HG03139 (cell line): ENCODE data around the gene ITGAL.
"Not testable (repeated sequence)": the region's sequence is repeated elsewhere in the genome, so short reads cannot be mapped to it uniquely, and the experiment has no call there.

Source experiments
- ATAC-seq: cut with Tn5 transposase; IDR thresholded peaks from one replicate; pipeline ENCODE4 v1.9.1; 2021; ENCODE audit not compliant: unreplicated experiment

Gene ITGAL

GRCh38 chr16:30457743-30458560 is 14.6 kb upstream of the ITGAL start:
- no peak for ATAC-seq

GRCh38 chr16:30458561-30459394 is 13.8 kb upstream of the ITGAL start:
- peak; percentile 86 for ATAC-seq

- ATAC-seq, result no peak
Observed at GRCh38 chr16:30459456-30459855, 13.1 kb upstream of the ITGAL start.

GRCh38 chr16:30461426-30461825 is 11.1 kb upstream of the ITGAL start:
- ATAC-seq, result not testable (repeated sequence)

- no peak for ATAC-seq
Observed at GRCh38 chr16:30464078-30464477, 8.5 kb upstream of the ITGAL start.

- no peak for ATAC-seq
Observed at GRCh38 chr16:30470170-30470512, 2.4 kb upstream of the ITGAL start.

- no peak for ATAC-seq
Observed at GRCh38 chr16:30470632-30470995, 1.9 kb upstream of the ITGAL start.

DNA sequence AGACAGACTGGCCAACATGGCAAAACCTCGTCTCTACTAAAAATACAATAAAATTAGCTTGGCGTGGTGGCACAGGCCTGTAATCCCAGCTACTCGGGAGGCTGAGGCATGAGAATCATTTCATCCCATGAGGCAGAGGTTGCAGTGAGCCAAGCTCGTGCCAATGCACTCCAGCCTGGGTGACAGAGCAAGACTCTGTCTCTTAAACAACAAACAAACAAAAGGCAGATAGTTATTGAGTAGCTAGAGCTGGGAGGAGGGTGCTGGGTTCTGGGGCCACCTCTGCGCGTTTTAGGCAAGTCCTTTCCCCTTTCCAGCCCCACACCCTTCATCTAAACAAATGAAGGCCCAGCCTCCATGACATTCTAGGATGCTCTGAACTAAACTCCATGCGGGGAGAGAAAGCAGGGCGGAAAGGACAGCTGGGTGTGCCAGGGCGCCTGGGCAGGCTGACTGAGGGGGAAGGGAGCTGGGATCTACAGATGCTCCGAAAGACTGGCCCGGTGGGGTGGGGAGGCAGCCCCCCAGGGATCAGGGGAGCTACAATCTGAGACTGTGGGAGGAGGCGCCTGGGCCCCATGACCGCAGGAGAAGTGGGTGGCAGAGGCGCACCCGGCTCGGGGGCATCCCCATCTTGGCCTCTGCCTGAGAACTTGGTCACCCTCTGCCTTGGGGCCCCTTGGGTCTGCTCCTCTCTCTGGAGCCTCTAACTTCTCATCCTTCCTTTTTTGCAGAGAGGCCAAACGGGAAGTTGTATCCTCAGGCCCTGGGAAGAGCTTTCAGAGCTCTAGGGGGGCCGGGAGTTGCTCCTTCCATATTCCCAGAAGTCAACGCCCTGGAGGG is 910 bp downstream of the ITGAL start:
- no peak for ATAC-seq

- ATAC-seq, result no peak
Observed at GRCh38 chr16:30474074-30474452, 1.5 kb downstream of the ITGAL start.

DNA sequence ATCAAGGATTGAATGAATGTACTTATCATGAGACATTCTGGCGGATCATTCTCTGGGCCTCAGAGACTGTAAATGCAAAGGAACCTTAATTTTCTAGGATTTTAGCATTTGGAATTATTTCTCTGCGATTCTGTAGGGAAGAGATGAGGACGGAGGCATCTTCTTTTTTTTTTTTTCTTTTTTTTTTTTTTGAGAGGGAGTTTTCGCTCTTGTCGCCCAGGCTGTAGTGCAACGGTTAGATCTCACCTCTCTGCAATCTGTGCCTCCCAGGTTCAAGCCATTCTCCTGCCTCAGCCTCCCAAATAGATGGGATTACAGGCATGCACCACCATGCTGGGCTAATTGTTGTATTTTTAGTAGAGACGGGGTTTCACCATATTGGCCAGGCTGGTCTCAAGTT is 2.1 kb downstream of the ITGAL start:
- ATAC-seq, result no peak

DNA sequence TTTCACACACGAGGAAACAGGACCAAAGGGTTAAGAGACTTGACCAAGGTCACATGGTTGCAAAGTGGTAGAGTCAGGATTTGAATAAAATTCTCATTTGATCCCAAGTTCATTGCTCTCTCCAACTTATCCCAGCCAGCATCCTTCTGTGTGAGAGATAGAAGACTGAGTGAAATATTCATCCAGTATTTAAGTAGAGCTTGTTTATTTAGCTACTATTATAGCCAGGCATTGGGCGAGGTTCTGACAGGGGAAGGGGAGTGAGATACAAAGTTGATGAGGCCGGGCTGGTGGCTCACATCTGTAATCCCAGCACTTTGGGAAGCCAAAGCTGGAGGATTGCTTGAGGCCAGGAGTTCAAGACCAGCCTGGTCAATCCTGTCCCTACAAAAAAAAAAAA is 4.4 kb downstream of the ITGAL start:
- no peak for ATAC-seq

- not testable (repeated sequence) for ATAC-seq
Observed at GRCh38 chr16:30477773-30478172, 5.2 kb downstream of the ITGAL start.

- ATAC-seq, result no peak
Observed at GRCh38 chr16:30478766-30479478, 6.4 kb downstream of the ITGAL start.

GRCh38 chr16:30481381-30481780 is 8.8 kb downstream of the ITGAL start:
- no peak for ATAC-seq

DNA sequence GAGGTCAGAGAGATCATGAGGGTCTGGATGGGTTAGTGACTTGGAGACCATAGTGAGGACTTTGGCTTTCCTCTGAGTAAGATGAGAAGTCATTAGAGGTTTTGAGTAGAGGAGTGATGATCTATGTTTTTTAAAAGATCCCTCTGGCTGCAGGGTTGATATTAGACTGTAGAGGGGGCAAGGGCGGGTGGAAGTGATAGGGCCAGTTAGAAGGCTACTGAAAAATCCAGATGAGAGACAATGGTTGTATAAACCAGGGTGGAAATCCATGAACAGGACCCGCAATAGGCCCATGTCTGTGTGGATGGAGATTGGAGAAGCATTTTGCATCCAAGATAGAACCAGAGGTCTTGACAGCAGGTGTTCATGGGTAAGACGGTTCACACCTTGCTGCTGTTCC is 9.8 kb downstream of the ITGAL start:
- no peak for ATAC-seq

DNA sequence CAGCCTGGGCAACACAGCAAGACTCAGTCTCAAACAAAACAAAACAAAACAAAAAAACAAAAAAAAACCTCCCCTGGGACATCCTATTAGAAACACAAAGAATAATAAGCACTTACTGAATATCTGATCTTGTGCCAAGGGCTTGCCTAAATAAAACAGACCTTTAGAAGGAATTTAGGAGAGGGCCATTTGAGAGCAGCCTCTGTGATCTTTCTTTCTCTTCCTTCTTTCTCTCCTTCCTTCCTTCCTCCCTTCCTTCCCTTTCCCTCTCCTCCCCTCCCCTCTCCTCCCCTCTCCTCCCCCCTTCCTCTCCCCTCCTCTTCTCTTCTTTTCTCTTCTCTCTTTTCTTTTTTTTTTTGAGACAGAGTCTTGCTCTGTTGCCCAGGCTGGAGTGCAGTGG is 12.3 kb downstream of the ITGAL start:
- no peak for ATAC-seq

DNA sequence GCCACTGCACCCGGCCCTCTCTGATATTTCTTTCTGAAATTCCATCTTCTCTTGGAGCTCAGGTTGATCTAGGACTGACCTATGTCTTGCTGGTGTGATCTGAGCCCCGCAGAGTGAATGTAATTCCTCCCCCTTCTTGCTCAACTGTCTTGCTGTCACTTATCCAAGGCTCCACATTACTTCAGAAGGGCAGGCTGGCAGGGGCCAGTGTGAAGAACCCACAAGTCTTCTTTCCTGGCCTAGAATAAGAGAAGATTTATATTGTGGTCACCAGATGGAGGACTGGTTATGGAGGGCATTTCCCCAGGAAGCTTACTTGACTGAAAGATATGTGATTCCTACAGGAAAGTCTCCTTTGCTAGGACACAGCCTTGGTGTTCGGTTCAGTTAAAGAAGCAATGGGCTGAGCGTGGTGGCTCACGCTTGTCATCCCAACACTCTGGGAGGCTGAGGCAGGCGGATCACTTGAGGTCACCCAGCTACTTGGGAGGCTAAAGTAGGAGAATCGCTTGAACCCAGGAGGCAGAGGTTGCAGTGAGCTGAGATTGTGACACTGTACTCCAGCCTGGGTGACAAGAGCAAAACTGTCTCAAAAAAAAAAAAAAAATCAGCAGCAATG is 13.4 kb downstream of the ITGAL start:
- ATAC-seq, result no peak

DNA sequence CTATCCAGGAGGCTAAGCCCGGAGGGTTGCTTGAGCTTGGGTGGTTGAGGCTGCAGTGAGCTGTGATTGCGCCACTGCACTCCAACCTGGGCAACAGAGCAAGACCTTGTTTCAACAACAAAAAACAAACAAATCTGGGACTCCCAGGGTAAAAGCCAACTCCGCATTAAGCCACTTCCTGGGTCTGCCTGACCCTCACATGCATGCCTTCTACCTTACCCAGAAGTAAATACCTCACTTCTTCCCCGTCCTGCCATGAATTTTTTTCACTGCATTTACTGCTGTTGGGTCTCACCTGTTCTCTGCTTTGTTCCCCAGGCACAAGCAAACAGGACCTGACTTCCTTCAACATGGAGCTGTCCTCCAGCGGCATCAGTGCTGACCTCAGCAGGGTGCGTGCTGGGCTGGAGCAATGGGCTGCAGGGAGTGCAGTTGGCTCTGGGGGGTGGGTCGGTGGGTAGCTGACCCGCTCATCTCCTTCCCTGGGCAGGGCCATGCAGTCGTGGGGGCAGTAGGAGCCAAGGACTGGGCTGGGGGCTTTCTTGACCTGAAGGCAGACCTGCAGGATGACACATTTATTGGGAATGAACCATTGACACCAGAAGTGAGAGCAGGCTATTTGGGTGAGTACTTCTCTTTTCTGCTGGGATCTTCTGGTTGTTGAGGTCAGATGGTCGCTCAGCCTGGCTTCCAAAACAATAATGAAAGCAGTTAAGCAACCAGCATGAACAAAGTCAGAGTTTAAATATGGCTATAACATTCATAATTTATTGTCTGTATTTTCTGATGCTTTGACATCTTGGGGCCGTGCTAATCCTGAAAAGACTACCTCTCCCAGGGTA is 16.4 kb downstream of the ITGAL start:
- ATAC-seq, result no peak

GRCh38 chr16:30490210-30490609 is 17.7 kb downstream of the ITGAL start:
- no peak for ATAC-seq

DNA sequence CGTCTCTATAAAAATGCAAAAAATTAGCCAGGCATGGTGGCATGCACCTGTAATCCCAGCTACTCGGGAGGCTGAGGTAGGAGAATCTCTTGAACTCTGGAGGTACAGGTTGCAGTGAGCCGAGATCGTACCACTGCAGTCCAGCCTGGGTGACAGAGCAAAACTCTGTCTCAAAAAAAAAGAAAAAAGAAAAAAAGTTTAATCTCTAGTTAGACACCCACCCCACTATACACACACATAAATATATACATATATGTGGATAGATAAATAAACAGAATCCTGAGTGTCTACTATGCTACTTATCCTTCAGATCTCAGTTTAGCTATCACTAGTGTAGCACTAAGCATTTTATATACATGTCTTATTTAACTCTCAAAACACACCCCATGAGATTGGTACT is 18.7 kb downstream of the ITGAL start:
- no peak for ATAC-seq
